GM23248 (cell line): ENCODE measurements around the gene DNAI7.

Source experiments
- EZH2 ChIP-seq: fragments of 200-600 bp; sonication (generic); IDR thresholded peaks from 2 replicates; pipeline ENCODE4 v1.6.1; 2018; ENCODE audit warnings: antibody characterized with exemption, mild to moderate bottlenecking; ENCODE audit not compliant: insufficient read depth, poor library complexity, severe bottlenecking
- EZH2phosphoT487 ChIP-seq: fragments of 200-600 bp; sonication (generic); IDR thresholded peaks from 2 replicates; pipeline ENCODE4 v1.6.1; 2018; ENCODE audit warnings: antibody characterized with exemption, moderate library complexity, mild to moderate bottlenecking, low read depth; ENCODE audit not compliant: insufficient read depth

DNA sequence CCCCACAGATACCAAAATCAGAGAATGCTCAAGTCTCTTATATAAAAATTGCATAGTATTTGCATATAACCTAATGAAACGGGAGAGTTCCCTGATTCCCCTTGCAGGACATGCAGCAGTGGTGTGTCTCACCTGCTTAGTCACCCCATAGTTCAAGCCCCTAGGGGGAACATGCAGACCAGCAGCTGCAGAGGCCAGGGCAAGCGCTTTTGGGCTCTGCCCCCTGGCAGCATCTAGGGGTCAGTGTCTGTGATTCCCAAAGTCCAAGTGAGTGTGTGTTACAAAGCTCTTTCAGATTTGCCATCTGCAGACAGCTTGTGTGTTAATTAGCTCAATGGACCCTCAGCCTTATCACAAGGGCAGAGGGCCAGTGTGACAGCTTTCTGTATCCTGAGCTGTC, 110.1 kb downstream of the DNAI7 start:
- TF ChIP-seq EZH2phosphoT487 = no peak
- no peak for TF ChIP-seq EZH2
